Stimulated activated CD4-positive, alpha-beta T cell treated with anti-CD3 and anti-CD28 coated beads, Interleukin-12 subunit alpha, Interleukin-12 subunit beta, amount 100 ng/mL, for 24 hours (primary cell): ENCODE results near the gene UTP14C.
"Not testable (repeated sequence)": the region's sequence is repeated elsewhere in the genome, so short reads cannot be mapped to it uniquely, and the experiment has no call there.

Experiments used
- DNase-seq, 2 experiments: peaks; one replicate each; pipeline ENCODE4 v3.0.0-alpha.2; 2020; ENCODE audit warnings: low read depth in 2 of 2

Gene UTP14C, protein sequence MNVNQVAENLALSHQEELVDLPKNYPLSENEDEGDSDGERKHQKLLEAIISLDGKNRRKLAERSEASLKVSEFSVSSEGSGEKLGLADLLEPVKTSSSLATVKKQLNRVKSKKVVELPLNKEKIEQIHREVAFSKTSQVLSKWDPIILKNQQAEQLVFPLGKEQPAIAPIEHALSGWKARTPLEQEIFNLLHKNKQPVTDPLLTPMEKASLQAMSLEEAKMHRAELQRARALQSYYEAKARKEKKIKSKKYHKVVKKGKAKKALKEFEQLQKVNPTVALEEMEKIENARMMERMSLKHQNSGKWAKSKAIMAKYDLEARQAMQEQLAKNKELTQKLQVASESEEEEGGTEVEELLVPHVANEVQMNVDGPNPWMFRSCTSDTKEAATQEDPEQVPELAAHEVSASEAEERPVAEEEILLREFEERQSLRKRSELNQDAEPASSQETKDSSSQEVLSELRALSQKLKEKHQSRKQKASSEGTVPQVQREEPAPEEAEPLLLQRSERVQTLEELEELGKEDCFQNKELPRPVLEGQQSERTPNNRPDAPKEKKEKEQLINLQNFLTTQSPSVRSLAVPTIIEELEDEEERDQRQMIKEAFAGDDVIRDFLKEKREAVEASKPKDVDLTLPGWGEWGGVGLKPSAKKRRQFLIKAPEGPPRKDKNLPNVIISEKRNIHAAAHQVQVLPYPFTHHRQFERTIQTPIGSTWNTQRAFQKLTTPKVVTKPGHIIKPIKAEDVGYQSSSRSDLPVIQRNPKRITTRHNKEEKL

DNA sequence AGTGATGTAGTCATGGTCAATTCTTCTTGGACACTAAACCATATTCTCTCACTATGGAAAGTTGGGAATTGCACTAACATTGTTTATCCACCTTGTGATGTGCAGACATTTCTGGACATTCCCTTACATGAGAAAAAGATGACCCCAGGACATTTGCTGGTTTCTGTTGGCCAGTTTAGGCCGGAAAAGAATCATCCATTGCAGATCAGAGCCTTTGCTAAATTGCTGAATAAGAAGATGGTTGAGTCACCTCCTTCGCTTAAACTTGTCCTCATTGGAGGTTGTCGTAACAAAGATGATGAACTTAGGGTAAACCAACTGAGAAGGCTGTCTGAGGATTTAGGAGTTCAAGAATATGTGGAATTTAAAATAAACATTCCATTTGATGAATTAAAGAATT is at the start of gene UTP14C:
Gene UTP14C, plus strand, starts transcription at position 211 of the 400 bp plus-strand sequence. CDS start 4,114 bp downstream, outside the sequence.
- no peak for DNase-seq

DNA sequence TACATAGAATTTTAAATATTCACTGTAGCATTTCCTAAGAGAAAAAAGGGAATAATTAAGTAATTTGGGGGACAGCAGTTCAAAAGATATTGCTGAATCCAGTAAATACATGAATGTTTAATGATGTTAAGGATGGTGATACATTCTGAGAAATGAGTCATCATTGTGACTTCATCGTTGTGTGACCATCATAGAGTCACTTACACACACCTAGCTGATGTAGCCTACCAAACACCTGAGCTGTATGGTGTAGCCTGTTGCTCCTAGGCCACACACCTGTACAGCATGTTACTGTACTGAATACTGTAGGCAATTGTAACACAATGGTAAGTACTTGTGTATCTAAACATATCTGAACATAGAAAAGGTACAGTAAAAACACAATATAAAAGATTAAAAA is 48.1 kb upstream of the UTP14C start:
- DNase-seq, result no peak

DNA sequence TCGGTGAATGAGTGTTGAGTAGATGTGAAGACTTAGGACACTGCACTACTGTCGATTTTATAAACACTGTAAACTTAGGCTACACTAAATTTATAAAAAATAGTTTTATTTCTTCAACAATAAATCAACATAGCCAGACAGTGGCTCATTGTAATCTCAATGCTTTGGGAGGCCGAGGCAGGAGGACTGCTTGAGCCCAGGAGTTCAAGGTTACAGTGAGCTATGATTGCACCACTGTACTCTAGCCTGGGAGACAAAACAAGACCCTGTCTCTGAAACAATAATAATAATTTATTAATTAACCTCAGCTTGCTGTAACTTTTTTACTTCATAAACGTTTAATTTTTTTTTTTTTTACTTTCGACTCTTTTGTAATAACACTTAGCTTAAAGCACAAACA is 47.6 kb upstream of the UTP14C start:
- no peak for DNase-seq

DNA sequence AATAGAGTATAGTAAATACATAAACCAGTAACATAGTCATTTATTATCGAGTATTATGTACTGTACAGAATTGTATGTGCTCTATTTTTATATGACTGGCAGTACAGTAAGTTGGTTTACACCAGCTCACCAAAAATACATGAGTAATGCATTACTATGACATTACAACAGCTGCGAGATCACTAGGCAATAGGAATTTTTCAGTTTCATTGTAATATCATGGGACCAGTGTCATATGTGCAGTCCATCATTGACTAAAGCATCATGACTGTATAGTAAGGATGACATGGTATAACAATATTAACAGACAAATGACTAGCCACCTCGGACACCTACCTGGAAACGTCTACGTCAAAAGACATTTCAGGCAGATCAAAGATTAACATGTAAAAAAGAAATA is 46.9 kb upstream of the UTP14C start:
- no peak for DNase-seq

DNA sequence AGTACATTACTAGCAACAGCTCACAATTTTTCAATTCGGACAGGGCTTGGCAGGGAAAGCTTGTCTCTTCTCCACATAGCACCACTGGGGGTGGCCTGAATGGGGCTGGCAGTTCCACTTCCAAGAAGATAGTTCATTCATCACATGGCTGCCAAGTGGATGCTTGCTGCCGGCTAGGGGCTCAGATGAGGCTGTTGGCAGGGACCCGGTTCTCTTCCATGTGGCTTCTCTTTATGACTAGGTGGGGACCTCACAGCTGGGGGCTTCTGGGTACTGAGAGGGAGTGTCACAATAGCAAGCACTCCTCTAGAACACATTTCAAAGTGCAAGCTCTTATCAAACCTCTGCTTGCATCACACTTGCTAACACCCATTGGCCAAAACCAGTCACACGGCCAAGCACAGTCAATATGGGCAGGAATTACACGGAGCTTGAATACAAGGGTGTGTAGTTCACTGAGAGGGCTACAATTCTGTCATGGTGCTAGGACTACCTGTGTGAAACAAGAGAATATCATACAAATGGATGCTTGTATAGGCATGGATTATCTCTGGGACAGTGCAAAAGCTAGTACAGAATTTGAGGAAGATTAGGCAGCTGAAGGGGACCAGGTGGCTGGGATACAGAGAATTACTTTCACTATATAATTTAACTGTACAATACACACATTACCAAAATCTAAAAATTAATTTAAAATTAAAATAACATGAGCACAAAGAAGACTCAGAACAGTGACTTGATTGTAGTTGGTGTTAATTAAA is 45.5 kb upstream of the UTP14C start:
- DNase-seq, result no peak

DNA sequence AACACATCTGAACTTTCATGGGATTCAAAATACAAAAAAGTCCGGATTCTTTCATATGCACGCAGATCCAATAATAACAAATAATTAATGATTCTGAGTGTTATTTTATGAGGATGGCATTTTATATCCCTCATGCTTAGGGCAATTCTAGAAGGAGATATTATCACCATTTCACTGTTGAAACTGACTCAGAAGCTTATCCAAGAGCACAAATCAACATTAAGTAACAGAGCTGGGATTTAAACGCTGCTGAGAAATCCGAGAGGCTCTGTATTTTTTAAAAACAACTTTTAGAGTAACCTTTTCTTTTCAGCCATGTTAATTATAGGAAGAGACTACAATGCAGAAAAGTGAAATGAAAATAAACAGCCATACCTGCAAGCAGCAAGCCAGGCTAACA is 43.6 kb upstream of the UTP14C start:
- no peak for DNase-seq

DNA sequence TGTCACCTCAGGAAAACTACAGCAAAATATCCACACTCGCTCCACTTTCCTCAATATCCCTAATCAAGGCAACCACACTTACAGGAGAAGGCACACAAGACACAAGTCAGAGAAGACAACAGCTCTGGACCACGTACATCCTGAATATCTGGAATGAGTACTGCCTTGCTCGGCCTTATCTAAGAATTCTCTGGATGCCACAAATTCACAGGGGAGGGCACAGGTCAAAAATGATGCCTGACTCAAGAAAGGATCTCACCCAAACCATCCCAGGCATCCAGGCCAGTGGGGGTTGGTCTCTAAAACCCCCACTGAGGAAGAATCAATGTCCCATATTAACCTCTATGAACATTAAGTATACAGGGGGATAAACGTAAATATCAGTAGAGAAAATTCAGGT is 43.1 kb upstream of the UTP14C start:
- no peak for DNase-seq

DNA sequence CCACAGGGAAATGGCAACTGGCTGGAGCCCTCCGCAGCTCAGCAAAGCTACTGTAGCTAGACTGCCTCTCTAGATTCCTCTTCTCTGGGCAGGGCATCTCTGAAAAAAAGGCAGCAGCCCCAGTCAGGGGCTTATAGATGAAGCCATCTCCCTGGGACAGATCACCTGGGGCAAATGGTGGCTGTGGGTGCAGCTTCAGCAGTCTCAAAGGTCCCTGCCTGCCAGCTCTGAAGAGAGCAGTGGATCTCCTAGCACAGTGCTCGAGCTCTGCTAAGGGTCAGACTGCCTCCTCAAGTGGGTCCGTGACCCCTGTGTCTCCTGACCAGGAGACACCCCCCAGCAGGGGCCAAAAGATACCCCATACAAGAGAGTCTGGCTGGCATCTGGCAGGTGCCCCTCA is 41.2 kb upstream of the UTP14C start:
- DNase-seq, result not testable (repeated sequence)

DNA sequence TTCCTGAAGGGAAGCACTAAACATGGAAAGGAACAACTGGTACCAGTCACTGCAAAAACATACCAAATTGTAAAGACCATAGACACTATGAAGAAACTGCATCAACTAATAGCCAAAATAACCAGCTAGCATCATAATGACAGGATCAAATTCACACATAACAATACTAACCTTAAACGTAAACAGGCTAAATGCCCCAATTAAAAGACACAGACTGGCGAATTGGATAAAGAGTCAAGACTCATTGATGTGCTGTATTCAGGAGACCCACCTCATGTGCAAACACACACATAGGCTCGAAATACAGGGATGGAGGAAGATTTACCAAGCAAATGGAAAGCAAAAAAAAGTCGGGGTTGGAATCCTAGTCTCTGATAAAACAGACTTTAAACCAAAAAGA is 39.6 kb upstream of the UTP14C start:
- DNase-seq, result not testable (repeated sequence)

DNA sequence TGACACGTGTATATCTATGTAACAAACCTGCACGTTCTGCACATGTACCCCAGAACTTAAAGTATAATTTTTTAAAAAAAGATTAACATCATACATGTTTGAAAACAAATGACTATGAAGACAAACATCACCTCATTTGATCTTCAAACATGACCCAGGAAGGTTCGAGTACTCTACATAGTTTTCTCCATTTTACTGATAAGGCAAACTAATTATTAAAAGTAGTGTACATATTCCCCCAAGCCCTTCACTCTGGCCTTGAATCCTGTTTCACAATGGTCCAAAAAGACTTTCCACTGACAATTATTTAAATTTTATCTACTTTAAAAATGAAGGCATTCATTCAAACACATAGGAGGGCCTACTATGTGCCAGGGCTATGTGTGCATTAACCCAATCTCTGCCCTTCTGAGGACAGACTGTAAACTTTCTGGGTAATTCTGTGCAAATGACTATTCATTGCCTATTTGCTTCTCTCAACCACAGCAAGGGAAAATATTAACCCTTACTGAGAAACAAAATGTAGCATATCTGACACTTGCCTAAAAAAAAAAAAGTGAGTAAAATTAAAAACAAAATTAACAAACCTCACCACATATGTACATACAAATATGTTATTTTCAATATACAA is 35.4 kb upstream of the UTP14C start:
- no peak for DNase-seq

DNA sequence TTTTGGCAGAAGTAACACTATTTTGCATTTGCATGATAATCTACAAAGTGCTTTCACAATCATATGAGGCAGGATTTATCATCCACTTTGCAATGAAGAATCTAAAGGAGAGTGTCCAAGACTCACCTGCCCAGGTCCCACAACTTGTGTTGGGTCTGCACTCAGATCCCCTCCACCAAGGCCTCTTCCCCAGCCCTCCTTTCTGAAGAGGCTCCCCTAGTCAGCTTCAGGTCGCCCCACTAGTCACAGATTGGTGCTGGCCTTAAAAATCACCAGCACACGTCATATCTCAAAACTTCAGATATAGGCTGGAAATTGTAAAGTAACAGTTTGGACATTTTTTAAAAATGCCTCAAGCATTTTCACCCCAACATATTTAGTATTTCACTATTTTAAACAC is 30.8 kb upstream of the UTP14C start:
- DNase-seq, result no peak

DNA sequence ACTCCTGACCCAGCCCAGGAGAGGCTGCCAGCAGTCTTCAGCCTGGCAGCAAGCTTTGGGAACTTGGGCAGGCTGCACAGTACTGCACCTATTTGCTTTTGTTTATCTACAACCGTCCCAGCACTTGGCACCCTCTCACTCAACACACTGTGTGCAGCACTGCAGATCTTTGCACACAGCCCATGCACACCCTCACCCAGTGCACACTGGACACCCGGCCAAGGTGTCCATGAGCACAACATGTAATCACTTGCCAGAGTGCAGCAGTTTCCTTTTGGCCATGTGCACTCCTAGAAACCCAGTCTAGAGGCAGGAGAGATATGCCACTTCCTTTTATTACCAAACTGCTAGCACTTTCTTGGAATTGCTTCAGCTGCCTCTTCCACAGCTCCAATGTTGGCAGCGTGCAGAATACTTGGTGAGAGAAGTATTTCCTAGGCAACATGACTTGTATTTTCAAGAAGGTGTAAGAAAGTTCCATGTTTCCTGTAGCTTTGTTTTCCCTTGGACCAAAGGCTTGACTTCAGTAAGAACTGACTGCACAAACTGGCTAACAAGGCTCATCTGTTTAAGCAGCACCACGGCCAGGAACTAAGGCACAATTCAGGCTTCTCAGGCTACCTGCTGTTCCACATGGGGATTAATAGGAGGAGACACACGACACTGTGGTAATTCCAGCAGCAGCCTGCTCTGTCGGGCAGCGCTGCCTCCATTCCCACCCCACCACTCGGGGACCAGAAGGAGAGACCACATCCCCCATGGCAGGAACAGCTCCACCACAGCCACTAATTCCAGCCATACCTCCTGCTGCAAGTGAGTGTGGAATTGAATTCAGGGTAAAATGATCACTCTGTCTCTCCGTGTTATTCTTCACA is 28.6 kb upstream of the UTP14C start:
- no peak for DNase-seq

DNA sequence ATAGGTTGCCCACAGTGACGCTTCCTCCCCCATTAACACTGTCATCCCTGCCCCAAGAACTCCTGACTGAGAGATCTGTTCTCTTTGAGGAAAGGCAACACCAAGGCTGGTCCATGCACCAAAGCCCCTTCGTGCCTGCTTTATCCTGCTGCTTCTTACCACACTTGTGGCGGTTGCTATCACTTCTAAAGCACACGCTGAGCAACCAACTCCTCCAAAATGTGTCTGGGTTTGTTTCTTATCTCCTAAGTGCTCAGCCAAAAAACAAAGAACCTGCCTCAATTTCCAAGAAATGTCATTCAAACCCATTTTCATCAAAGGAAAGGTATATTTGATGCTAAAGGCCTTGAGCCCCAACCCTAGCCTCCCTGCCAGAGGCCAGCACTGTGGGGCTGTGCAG is 27.9 kb upstream of the UTP14C start:
- DNase-seq, result no peak

DNA sequence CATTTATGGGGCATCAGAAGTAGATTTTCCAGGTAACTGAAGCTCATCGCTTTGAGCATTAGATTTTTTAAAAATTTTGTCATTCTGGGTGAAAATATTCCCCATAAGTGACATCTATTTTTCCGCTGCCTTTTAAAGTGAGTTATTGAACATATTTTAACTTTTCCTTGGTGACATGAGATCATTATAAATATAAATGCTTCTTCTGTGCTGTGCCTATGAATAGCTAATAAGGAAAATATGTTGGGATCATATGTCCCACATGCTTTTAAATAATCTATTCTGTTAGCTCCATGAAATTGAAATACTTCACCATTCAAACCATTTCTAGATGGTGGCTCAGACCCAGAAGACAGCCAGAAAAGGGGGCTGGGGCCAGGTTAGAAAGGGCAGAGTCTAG is 27.3 kb upstream of the UTP14C start:
- no peak for DNase-seq

DNA sequence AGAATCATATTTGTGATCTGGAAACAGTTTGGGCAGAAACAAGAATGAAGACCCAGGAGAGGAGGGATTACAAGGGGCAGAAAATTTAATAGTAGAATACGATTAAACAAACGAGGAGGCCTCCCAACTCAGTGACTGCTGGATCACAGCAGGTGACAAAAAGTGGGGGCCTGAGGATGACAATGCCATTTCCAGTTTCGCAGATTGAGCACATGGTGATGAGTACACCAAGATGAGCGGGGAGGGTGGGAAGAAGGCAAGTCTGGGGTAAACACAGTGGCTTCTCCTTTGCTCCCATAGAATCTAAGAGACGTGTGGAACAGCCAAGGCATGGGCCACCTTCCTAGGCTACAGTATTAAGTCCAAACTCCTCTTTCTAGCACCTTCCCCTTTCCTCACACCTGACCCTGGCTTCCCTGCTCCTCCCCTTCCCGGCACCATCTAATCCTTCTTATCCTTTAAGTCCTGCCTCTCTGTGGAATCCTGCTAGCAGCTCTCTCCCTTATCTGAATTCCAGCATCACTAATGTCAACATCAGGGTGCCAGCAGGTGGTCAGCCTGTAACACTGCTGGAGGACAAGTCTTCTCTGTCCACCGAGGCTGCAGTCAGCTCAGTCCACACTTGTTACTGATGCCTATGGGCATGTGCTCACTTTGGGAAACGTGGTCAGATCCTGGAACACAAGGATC is 26.7 kb upstream of the UTP14C start:
- no peak for DNase-seq

DNA sequence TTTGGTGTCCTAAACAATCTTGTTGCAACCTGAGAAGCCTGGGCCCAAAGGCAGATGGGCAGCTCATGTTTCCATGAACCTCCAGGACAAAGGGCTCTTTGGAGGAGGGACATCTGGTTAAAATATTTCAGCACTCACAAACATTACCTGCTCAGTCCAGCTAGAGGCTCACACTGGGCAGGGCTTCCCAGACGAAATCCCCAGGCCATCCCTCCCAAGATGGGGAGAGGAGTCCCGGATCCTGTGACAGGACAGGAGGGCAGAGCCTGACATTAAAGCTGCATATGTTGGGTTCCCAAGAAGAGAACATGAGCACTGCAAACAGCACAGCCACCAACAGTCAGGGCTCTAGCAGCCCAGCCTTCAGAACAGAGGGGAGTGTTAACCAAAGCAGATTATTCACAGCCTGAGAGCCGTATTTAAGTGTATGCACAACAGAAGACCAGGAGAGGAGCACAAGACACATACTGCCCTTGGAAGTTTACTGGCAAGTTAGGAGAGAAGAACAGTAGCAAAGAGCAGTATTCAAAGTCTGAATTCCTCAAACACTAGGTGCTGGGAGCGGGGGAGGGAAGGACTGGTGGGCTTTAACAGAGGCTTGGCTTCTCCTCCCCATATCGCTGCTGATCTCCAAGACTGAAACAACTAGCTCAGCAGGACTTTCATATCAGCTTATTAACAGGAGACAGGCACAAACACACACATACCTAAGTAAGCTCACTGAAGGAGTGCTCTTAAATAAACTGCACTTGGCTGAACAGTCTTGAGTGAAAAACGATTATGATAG is 25.6 kb upstream of the UTP14C start:
- no peak for DNase-seq

DNA sequence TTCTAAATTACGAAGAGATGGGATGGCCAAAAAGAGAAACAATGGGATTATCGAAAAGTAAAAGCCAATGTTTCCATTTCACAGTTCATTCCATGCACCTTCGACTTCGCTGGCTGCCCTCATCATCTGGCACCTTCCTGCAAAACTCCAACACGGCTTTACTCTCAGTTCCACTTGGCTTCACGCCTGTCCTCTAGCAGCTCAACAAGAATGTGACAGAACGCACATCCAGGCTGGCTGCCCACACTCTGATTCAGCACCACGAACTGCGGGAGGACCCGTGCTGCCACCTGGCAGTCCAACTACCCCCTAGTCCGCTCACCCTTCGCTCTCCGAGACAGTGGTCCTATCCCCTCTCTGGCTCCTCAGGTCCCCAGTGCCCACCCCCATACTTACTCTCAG is 25.0 kb upstream of the UTP14C start:
- DNase-seq, result no peak

DNA sequence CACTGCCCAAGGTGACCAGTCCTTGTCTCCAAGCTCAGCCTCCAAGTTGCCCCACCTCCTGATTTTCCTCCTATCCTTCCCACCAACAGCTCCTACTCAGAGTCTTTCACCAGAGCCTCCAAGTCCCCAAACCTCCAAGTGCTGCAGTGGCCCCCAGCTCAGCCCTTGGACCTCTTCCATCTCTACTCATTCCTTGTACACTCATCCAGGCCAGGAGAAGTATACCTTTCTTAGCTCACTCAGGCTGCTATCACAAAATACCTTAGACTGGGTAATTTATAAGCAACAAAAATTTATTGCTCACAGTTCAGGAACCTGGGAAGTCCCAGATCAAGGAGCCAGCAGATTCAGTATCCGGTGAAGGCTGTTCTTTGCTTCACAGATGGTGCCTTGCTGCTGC is 24.6 kb upstream of the UTP14C start:
- no peak for DNase-seq

DNA sequence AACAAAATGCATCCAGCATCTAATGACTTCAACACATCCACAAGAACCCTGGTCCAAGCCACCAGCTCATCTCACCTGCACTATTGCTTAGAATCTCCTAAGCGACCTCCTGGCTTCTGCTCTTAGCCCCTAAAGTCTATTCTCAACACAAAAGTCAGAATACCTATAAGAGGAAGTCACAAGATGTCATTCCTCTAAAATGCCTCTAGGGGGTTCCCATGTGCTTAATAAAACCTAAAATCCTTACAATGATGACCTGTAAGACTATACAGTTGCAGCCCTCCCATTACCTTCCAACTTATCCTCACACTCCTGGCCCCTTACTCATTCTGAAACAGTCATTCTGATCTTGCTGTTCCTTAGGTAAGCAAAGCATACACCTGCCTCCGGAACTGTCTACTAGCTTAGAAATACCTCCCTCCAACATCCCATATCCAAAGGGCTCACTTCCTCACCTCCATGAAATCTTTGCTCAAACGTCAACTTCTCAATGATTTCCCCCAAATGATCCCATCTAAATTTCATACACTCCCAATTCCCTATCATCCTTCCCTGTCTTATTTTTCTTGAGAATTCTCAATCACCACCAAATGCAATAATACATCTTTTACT is 23.3 kb upstream of the UTP14C start:
- DNase-seq, result no peak
